T-helper 2 cell (primary cell): ENCODE data around the gene THAP8.

Experiments
- DNase-seq, 5 experiments: peaks; one replicate each; pipeline versions ENCODE4 v3.0.0 to v3.0.0-alpha.2; 2012 to 2022

The THAP8 gene

DNA sequence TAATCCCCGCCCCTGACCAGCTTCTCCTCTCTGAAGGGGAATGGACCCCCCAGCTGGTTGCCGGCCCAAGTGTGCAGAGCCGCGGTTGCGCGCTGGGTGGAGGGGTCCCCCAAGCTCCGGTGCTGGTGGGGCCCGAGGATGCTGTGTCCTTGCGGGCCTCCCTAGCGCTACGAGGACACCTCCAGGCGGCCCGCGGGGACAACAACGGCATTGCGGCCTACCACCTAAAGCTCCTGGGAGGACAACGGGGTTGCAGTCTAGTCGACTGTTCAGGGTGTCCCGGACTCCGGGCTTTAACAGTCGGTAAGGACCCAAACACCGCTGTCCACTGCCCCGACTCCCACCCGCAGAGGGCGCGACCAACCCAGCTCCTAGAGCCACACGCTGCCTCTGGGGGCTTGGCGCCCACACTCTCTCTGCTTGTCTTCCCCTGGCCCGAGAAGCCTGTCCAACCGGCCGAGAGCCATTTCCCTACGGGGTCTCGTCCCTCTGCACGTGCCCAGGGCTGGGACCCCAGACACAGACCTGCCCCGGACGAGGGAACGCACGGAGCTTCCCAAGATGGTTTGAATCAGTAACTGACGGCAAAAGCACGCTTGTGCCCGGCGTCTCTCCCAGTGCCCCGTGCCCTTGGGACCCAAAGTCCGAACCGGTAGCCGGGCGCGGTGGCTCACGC, 60.0 kb downstream of the THAP8 start:
- no peak for DNase-seq

DNA sequence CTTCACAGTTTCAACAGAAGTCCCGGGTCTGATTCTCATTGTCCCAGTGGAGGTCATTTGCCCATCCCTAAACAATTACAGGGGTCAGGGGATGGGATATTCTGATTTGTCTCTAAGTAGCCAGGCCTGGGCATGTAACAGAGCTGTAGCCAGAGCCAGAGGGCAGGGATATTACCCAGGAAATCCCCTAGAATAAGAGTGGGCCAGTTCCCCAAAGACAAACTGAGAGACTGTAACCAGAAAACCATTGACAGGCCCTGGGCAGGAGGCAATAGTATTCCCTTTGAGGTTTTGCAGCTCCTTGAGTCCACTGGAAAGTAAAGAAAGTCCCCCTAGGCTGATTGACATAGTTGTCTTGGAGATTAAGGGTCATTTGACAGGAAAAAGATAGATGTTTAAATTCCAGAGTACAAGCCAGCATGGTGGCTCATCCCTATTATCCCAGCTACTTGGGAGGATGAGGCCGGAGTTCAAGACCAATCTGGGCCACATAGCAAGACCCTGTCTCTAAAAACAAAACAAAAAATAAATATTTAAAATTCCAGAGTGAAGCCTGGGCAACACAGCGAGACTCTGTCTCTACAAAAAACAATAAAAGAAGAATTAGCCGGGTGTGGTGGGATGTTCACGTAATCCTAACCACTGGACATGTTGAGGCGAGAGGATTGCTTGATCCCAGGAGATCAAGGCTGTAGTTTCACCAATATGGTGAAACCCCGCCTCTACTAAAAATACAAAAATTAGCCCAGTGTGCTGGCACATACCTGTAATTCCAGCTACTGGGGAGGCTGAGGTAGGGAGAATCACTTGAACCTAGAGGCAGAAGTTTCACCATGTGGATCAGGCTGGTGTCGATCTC, 60.9 kb downstream of the THAP8 start:
- no peak for DNase-seq

GRCh38 chr19:35991731-35992450, 62.2 kb downstream of the THAP8 start:
- DNase-seq, result no peak

- no peak for DNase-seq
Measured at GRCh38 chr19:35990771-35991730, 63.0 kb downstream of the THAP8 start.

DNA sequence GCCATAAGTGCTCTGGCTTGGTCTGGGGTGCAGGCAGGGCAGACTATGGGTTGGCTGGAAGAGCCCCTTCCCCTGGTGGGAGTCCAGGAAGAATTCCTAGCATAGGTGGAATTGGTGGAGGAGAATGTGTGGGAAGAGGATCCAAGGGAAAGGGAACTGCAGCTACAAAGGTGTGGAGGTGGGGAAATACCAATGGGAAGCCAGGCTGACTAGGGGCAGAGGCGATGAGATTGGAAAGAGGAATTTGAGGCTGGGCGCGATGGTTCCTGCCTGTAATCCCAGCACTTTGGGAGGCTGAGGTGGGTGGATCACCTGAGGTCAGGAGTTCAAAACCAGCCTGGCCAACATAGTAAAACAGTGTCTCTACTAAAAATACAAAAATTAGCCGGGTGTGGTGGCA, 63.9 kb downstream of the THAP8 start:
- DNase-seq, result no peak

DNA sequence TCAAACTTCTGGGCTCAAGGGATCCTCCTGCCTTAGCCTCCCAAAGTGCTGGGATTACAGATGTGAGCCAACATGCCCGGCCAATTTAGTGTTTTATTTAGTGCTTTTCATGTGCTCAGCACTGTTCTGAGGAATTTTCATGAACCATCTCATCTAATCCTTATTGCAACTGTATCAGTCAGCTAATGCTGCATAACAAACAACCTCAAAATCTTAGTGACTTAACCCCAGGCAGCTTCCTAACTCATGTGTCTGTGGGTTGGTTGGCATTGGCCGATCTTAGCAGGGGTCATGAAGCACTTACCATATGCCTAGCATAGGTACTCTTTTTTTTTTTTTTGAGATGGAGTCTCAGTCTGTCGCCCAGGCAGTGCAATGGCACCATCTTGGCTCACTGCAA, 65.3 kb downstream of the THAP8 start:
- no peak for DNase-seq

GRCh38 chr19:35987571-35987896, 66.6 kb downstream of the THAP8 start:
- no peak for DNase-seq

DNA sequence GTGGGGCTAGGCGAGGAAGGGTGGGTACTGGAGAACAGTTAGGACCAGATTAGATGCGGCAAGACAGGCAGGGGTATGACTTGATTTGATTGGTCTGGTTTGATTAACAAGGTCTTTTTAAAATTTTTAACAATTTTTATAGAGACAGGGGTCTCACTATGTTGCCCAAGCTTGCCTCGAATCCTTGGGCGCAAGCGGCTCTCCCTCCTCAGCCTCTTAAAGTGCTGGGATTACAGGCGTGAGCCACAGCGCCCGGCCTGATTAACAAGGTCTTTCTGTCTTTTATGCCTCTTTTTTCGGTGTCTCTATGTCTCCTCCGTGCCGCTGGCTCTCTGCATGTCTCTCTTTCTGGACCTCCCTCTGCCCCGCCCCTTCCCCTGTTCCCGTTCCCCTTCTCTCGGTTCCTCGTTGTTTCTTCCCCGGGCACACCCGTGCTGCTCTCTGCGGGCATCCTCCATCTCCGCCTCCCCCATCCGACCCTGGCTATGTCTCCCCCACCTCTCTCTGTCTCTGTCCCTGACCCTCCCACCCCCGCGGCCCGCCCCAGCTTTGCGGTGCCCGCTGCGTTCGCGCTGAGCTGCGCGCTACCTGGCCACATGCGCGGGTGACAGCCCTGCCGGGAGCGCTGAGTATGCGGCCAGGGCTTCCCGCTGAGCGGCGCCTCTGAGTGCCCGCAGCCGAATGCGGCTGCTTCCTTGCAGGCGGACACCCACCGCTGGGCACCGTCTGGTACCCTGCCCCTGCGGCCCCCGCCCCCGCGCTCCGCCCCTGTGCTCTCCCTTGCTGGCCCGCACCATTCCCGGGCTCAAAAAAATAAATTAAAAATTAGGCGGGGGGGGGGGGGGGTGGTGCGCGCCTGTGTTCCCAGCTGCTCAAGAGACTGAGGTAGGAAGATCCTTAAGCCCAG, 67.2 kb downstream of the THAP8 start:
- DNase-seq, result no peak

- DNase-seq, result no peak
Measured at GRCh38 chr19:35986111-35986510, 68.0 kb downstream of the THAP8 start.
